Bronchial epithelial cell (primary cell): ENCODE data around the gene DAG1. TPM values are rescaled to one million over a fixed set of nuclear protein-coding genes. Genes with fewer than 3 reads are reported as not detected.
A peak's percentile ranks its signal among the peaks of the same experiment; 100 is the strongest.

Experiments
- DNase-seq: peaks from one replicate; pipeline ENCODE4 v3.0.0-alpha.2; 2010; ENCODE audit warnings: low read depth
- FAIRE-seq: peaks from 2 replicates; lab custom pipeline; 2011; peaks lifted over from hg19 to GRCh38; lab: Jason Lieb, UNC
- H3K27me3 ChIP-seq: 2 replicates; pipeline ENCODE4 v1.5.1; 2011; ENCODE audit warnings: low read length; ENCODE audit not compliant: control insufficient read depth, insufficient read depth
- H3K36me3 ChIP-seq: 2 replicates; pipeline ENCODE4 v1.5.1; 2011; ENCODE audit warnings: low read length; ENCODE audit not compliant: control insufficient read depth, insufficient read depth
- H3K4me3 ChIP-seq: 2 replicates; pipeline ENCODE4 v1.5.1; 2011; ENCODE audit warnings: mild to moderate bottlenecking, low read depth, low read length, control low read depth
- total RNA-seq: library from RNA; depleted of rRNA; stranded (reverse); fragments of >200 nt; gene quantifications from 2 replicates; pipeline ENCODE4 v1.2.1, GENCODE V29; 2014
- TF ChIP-seq, protein P1 (sequence below): IDR thresholded peaks from 2 replicates; pipeline ENCODE4 v1.5.1; 2011; ENCODE audit warnings: mild to moderate bottlenecking, moderate library complexity, low read length, control low read depth, inconsistent platforms; ENCODE audit not compliant: insufficient read depth, severe bottlenecking

DAG1 gene
- total RNA-seq, 1 donor from 2014 or later: 20.3 TPM

- FAIRE-seq: no peak
Observed at GRCh38 chr3:49428752-49429080, 41.4 kb upstream of the DAG1 start.

DNA sequence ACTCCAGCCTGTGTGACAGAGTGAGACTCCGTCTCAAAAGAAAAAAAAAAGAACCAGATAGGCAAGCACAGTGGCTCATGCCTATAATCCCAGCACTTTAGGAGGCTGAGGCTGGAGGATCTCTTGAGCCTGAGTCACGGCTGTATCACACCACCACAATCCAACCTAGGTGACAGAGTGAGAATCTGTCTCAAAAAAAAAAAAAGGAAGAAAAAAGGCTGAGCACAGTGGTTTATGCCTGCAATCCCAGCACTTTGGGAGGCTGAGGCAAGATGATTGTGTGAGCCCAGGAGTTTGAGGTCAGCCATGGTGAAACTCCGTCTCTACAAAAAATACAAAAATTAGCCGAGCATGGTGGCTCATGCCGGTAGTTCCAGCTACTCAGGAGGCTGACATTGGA, 35.3 kb upstream of the DAG1 start:
- no peaks in the 10 kb centered on the region for H3K36me3 ChIP-seq
- FAIRE-seq: no peak

More at GRCh38 chr3:49428752-49429080, 41.4 kb upstream of the DAG1 start:
- Histone ChIP-seq H3K27me3 (no peaks in the 10 kb centered on the region), H3K36me3 (peaks cover 3% of the 10 kb centered on the region), H3K4me3 (peak overlapping the region; percentile 68)
- TF ChIP-seq, protein P1, sequence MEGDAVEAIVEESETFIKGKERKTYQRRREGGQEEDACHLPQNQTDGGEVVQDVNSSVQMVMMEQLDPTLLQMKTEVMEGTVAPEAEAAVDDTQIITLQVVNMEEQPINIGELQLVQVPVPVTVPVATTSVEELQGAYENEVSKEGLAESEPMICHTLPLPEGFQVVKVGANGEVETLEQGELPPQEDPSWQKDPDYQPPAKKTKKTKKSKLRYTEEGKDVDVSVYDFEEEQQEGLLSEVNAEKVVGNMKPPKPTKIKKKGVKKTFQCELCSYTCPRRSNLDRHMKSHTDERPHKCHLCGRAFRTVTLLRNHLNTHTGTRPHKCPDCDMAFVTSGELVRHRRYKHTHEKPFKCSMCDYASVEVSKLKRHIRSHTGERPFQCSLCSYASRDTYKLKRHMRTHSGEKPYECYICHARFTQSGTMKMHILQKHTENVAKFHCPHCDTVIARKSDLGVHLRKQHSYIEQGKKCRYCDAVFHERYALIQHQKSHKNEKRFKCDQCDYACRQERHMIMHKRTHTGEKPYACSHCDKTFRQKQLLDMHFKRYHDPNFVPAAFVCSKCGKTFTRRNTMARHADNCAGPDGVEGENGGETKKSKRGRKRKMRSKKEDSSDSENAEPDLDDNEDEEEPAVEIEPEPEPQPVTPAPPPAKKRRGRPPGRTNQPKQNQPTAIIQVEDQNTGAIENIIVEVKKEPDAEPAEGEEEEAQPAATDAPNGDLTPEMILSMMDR: no peak
- no peak for DNase-seq

GRCh38 chr3:49445391-49445790, 24.7 kb upstream of the DAG1 start:
- FAIRE-seq: no peak

More for the DNA sequence above, 35.3 kb upstream of the DAG1 start:
- no peak overlapping the region for H3K4me3 ChIP-seq
- DNase-seq: no peak
- H3K27me3 ChIP-seq: no peaks in the 10 kb centered on the region
- TF ChIP-seq, protein P1: no peak

GRCh38 chr3:49453621-49454020, 16.4 kb upstream of the DAG1 start:
- H3K27me3 ChIP-seq: no peaks in the 10 kb centered on the region
- TF ChIP-seq, protein P1: no peak
- DNase-seq (no peak), FAIRE-seq (no peak)
- no peaks in the 10 kb centered on the region for H3K36me3 ChIP-seq
- H3K4me3 ChIP-seq: no peak overlapping the region

More at GRCh38 chr3:49445391-49445790, 24.7 kb upstream of the DAG1 start:
- Histone ChIP-seq H3K27me3 (no peaks in the 10 kb centered on the region), H3K4me3 (no peak overlapping the region), H3K36me3 (no peaks in the 10 kb centered on the region)
- no peak for DNase-seq
- TF ChIP-seq, protein P1: no peak

GRCh38 chr3:49454458-49454857, 15.6 kb upstream of the DAG1 start:
- TF ChIP-seq, protein P1: peak; percentile 33
- FAIRE-seq: no peak
- H3K27me3 ChIP-seq: no peaks in the 10 kb centered on the region
- DNase-seq: peak; percentile 37
- no peaks in the 10 kb centered on the region for H3K36me3 ChIP-seq
- H3K4me3 ChIP-seq: no peak overlapping the region
